OCI-LY7 (cell line): ENCODE measurements around the gene PROB1.

Experiments used
- EZH2phosphoT487 ChIP-seq: fragments of 200-600 bp; sonication (generic); IDR thresholded peaks from 2 replicates; pipeline ENCODE4 v1.6.1; 2018; ENCODE audit warnings: low read depth, borderline replicate concordance, mild to moderate bottlenecking, mixed run types, antibody characterized with exemption, low read length, moderate library complexity, mixed read lengths
- TF ChIP-seq, protein P1 (sequence below): fragments of 200-600 bp; sonication (generic); conservative IDR thresholded peaks from 2 replicates; pipeline ENCODE4 v1.5.1; 2014; ENCODE audit warnings: mild to moderate bottlenecking, antibody characterized with exemption, low read length, moderate library complexity, mixed read lengths

- TF ChIP-seq, protein P1, sequence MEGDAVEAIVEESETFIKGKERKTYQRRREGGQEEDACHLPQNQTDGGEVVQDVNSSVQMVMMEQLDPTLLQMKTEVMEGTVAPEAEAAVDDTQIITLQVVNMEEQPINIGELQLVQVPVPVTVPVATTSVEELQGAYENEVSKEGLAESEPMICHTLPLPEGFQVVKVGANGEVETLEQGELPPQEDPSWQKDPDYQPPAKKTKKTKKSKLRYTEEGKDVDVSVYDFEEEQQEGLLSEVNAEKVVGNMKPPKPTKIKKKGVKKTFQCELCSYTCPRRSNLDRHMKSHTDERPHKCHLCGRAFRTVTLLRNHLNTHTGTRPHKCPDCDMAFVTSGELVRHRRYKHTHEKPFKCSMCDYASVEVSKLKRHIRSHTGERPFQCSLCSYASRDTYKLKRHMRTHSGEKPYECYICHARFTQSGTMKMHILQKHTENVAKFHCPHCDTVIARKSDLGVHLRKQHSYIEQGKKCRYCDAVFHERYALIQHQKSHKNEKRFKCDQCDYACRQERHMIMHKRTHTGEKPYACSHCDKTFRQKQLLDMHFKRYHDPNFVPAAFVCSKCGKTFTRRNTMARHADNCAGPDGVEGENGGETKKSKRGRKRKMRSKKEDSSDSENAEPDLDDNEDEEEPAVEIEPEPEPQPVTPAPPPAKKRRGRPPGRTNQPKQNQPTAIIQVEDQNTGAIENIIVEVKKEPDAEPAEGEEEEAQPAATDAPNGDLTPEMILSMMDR: no peak
- no peak for TF ChIP-seq EZH2phosphoT487
These were observed 25.7 kb downstream of the PROB1 start for GRCh38 chr5:139369181-139369580.
